Heart left ventricle (tissue), 16 donors: ENCODE results near the gene TET3. TPM values are rescaled to one million over a fixed set of nuclear protein-coding genes. Genes with fewer than 3 reads are reported as not detected.

Experiments
- ATAC-seq, 4 donors: fragments of 200-7000 bp; cut with Tn5 transposase; one replicate each; pipeline ENCODE4 v1.9.1; 2020 to 2022; ENCODE audit warnings: moderate library complexity in 4 of 4, mild to moderate bottlenecking in 3 of 4, moderate number of reproducible peaks in 1 of 4
- DNase-seq, 5 donors: peaks; one replicate each; pipeline ENCODE4 v3.0.0-alpha.2; 2020
- H3K27ac ChIP-seq, 12 donors: fragments of 200-600 bp; sonication (generic) in 4 of 12; one replicate each; pipeline versions ENCODE4 v1.5.0 to v1.8.0; 2016 to 2022; ENCODE audit warnings: mild to moderate bottlenecking in 2 of 12
- H3K27me3 ChIP-seq, 9 donors: fragments of 200-600 bp; sonication (generic) in 2 of 9; one replicate each; pipeline versions ENCODE4 v1.5.1 to v1.8.0; 2016 to 2022; ENCODE audit warnings: mild to moderate bottlenecking in 3 of 9
- H3K36me3 ChIP-seq, 9 donors: fragments of 200-600 bp; sonication (generic) in 2 of 9; one replicate each; pipeline versions ENCODE4 v1.5.0 to v1.8.0; 2018 to 2022; ENCODE audit warnings: mild to moderate bottlenecking in 2 of 9
- H3K4me1 ChIP-seq, 12 donors: fragments of 200-600 bp; sonication (generic) in 4 of 12; one replicate each; pipeline versions ENCODE4 v1.5.0 to v1.8.0; 2016 to 2022; ENCODE audit warnings: mild to moderate bottlenecking in 3 of 12
- H3K4me3 ChIP-seq, 12 donors: fragments of 200-600 bp; sonication (generic) in 4 of 12; one replicate each; pipeline versions ENCODE4 v1.5.0 to v1.8.0; 2017 to 2022; ENCODE audit warnings: mild to moderate bottlenecking in 9 of 12, moderate library complexity in 4 of 12
- H3K9me3 ChIP-seq, 12 donors: fragments of 200-600 bp; sonication (generic) in 4 of 12; one replicate each; pipeline versions ENCODE4 v1.5.0 to v1.8.0; 2016 to 2022; ENCODE audit warnings: mild to moderate bottlenecking in 1 of 12
- CTCF ChIP-seq, 12 donors: fragments of 200-600 bp; sonication (generic) in 4 of 12; IDR thresholded peaks; one replicate each; pipeline versions ENCODE4 v1.5.0 to v1.8.0; 2018 to 2022; ENCODE audit warnings: antibody characterized with exemption in 12 of 12, mild to moderate bottlenecking in 5 of 12
- POLR2A ChIP-seq, 2 donors: fragments of 450-650 bp; IDR thresholded peaks; one replicate each; pipeline ENCODE4 v1.6.1; 2017; ENCODE audit warnings: antibody characterized with exemption in 2 of 2, mild to moderate bottlenecking in 2 of 2, moderate library complexity in 2 of 2
- WGBS, 4 donors: extraction: QIAGEN DNeasy Blood & Tissue Kit in 2 of 4; methylation state at CpG; one replicate each; pipeline versions ENCODE4 v1.1.5 to v1.1.7; 2013 to 2018; 5-methylcytosine and 5-hydroxymethylcytosine counted together
- intact Hi-C, 10 donors: fragments of 100-400 bp; cut with DNase I; formaldehyde crosslinking; loops; one replicate each; pipeline versions ENCODE4 v1.11.1 to v1.14.2; 2022
- polyA plus RNA-seq, 2 donors: library from polyadenylated mRNA; stranded (reverse); fragments of 200-250 nt; gene quantifications; one replicate each; pipeline ENCODE4 v1.2.3, GENCODE V29; 2013
- total RNA-seq, 9 donors: library from RNA; depleted of rRNA in 2 of 9; stranded (reverse); fragments of >200 nt in 2 of 9; fragmentation: NEBNext Ultra II Directional in 3 of 9; extraction: Animal tissue kit (Norgen Biotek cat#: 25700) in 3 of 9; gene quantifications; one replicate each; pipeline versions ENCODE4 v1.1.0 to v1.2.4, GENCODE V29; 2016 to 2023
- donor health status: ischemic (EF 13 %, LVEDD 7.1; RV severe dilation, severe dysfunction).
- donor health status: healthy with polysubstance abuse.
- donor health status: DM: no; HTN: yes; CAD: no.
- donor health status: DM: no; HTN: no; CAD: no.
- donor health status: ischemic (EF 25% LVEDD 6.9; RV normal size, moderate dysfunction).
- donor health status: ischemic (EF 25% LVEDD 5.7; RV mildly dilated, moderate dysfunction).
- donor health status: healthy.
- donor health status: DM: yes; HTN: yes; CAD: no.
- donor health status: ischemic (EF 35%, LVEDD 5.7; RV mildly dilated, moderate dysfunction).
- donor health status: nonischemic (EF 11% LVEDD 7.7; RV severe dilation, severe dysfunction).
- donor health status: DM: yes; HTN: yes; CAD: no.
- donor health status: PGD.
- donor health status: ischemic (EF 29% LVEDD 5.4; RV normal size, mild dysfunction).
- donor health status: nonischemic (EF 23%, LVEDD 6.1; RV moderate dilation, normal function).

Gene TET3
- total and polyA plus RNA-seq, 11 donors, result 1.2 to 12.6 (median 2.5) TPM

GRCh38 chr2:73965053-73965452 is 19.7 kb upstream of the TET3 start:
- H3K36me3 ChIP-seq, result peaks cover 0 to 9% (median under 1%) of the 10 kb centered on the region in 9 donors
- H3K4me1 ChIP-seq, result peaks cover 0 to 17% (median under 1%) of the 10 kb centered on the region in 12 donors
- WGBS, 4 donors, result 93 to 95% (median 94%) methylated on average over 3 of the region's 3 CpGs
- H3K27me3 ChIP-seq, result no peaks in the 10 kb centered on the region
- H3K27ac ChIP-seq, result no peak overlapping the region
- intact Hi-C loops, result no loop called here
- ATAC-seq (no peak), DNase-seq (no peak)
- no peak for TF ChIP-seq POLR2A (IDR thresholded peaks at IDR 0.05)
- TF ChIP-seq CTCF (IDR thresholded peaks at IDR 0.05), result no peak
- H3K9me3 ChIP-seq, result peaks cover 0 to 10% (median 0%) of the 10 kb centered on the region in 12 donors
- H3K4me3 ChIP-seq, result no peak overlapping the region

- 87 to 97% (median 93%) methylated on average over 8 of the region's 8 CpGs for WGBS, 4 donors
- Histone ChIP-seq H3K4me1 (peaks cover 0 to 49% (median 18%) of the 10 kb centered on the region in 12 donors), H3K9me3 (no peaks in the 10 kb centered on the region), H3K27ac (no peak overlapping the region), H3K36me3 (no peaks in the 10 kb centered on the region), H3K27me3 (no peaks in the 10 kb centered on the region), H3K4me3 (no peak overlapping the region)
- TF ChIP-seq CTCF (IDR thresholded peaks at IDR 0.05) (no peak), POLR2A (IDR thresholded peaks at IDR 0.05) (no peak)
- DNase-seq, result no peak
- intact Hi-C loops, result no loop called here
- ATAC-seq, result no peak
These were observed 16.3 kb upstream of the TET3 start for GRCh38 chr2:73968357-73968937.

GRCh38 chr2:73969356-73969755 is 15.4 kb upstream of the TET3 start:
- H3K4me3 ChIP-seq, result no peak overlapping the region
- ATAC-seq, result no peak
- no peaks in the 10 kb centered on the region for H3K36me3 ChIP-seq
- no peaks in the 10 kb centered on the region for H3K9me3 ChIP-seq
- TF ChIP-seq POLR2A (IDR thresholded peaks at IDR 0.05), result no peak
- no peak for TF ChIP-seq CTCF (IDR thresholded peaks at IDR 0.05)
- peaks cover 0 to 49% (median 18%) of the 10 kb centered on the region in 12 donors for H3K4me1 ChIP-seq
- H3K27ac ChIP-seq, result no peak overlapping the region
- no peak for DNase-seq
- intact Hi-C loops, result no loop called here
- H3K27me3 ChIP-seq, result no peaks in the 10 kb centered on the region
- WGBS, 4 donors, result 87 to 91% (median 89%) methylated on average over 4 of the region's 4 CpGs

GRCh38 chr2:73970141-73970803 is 14.4 kb upstream of the TET3 start:
- intact Hi-C loops, result no loop called here
- peak in 1 of 4 donors; percentile 17 for ATAC-seq
- H3K27ac ChIP-seq, result peak overlapping the region in 10 of 12 donors; percentile 12 to 76 (median 56)
- H3K36me3 ChIP-seq, result no peaks in the 10 kb centered on the region
- H3K27me3 ChIP-seq, result no peaks in the 10 kb centered on the region
- whole genome bisulfite sequencing, 4 donors, result 71 to 87% (median 80%) methylated on average over 6 of the region's 6 CpGs
- H3K4me3 ChIP-seq, result peak overlapping the region in 2 of 12 donors; percentile 4 to 11
- H3K4me1 ChIP-seq, result peaks cover 0 to 54% (median 18%) of the 10 kb centered on the region in 12 donors
- no peak for DNase-seq
- no peak for TF ChIP-seq CTCF (IDR thresholded peaks at IDR 0.05)
- no peak for TF ChIP-seq POLR2A (IDR thresholded peaks at IDR 0.05)
- H3K9me3 ChIP-seq, result no peaks in the 10 kb centered on the region
